Naive thymus-derived CD8-positive, alpha-beta T cell (primary cell): Measurements from ENCODE around the gene SLC49A3. TPM values are rescaled to one million over a fixed set of nuclear protein-coding genes. Genes with fewer than 3 reads are reported as not detected.
"Not testable (repeated sequence)": the region's sequence is repeated elsewhere in the genome, so short reads cannot be mapped to it uniquely, and the experiment has no call there.

Source experiments
- ATAC-seq, 2 donors: fragments of 150-1000 bp; cut with Tn5 transposase in 1 of 2; sonication (Bioruptor Pico), chemical (Tn5 transposase) in 1 of 2; 1 replicate in 1 of 2; 2 replicates in 1 of 2; pipeline ENCODE4 v1.10.0; 2021; ENCODE audit warnings: mild to moderate bottlenecking in 2 of 2, moderate library complexity in 2 of 2
- POLR2A ChIA-PET: fragments of 350-600 bp; sonication (Branson Sonifier 250); formaldehyde crosslinking; loops from one replicate; lab custom pipeline; 2021; ENCODE audit warnings: antibody characterized with exemption; lab: Charles Lee
- DNase-seq, 10 donors: peaks; one replicate each; pipeline versions ENCODE4 v3.0.0 to v3.0.0-alpha.2; 2020 to 2022
- H3K27ac Mint-ChIP-seq, 10 donors: one replicate each; pipeline ENCODE4 v1.8.0; 2020 to 2022; ENCODE audit warnings: mild to moderate bottlenecking in 10 of 10, mixed read lengths in 10 of 10, moderate library complexity in 4 of 10, inconsistent platforms in 1 of 10
- H3K27me3 Mint-ChIP-seq, 5 donors: one replicate each; pipeline ENCODE4 v1.8.0; 2021 to 2022; ENCODE audit warnings: mixed read lengths in 5 of 5
- H3K36me3 Mint-ChIP-seq, 3 donors: one replicate each; pipeline ENCODE4 v1.8.0; 2020 to 2022; ENCODE audit warnings: mixed read lengths in 3 of 3, mild to moderate bottlenecking in 2 of 3, inconsistent platforms in 1 of 3
- H3K4me1 Mint-ChIP-seq, 4 donors: one replicate each; pipeline ENCODE4 v1.8.0; 2021 to 2022; ENCODE audit warnings: mixed read lengths in 4 of 4
- H3K4me3 Mint-ChIP-seq, 10 donors: one replicate each; pipeline ENCODE4 v1.8.0; 2020 to 2022; ENCODE audit warnings: mild to moderate bottlenecking in 10 of 10, mixed read lengths in 10 of 10, moderate library complexity in 6 of 10, inconsistent platforms in 1 of 10
- H3K9me3 Mint-ChIP-seq, 9 donors: one replicate each; pipeline ENCODE4 v1.8.0; 2020 to 2022; ENCODE audit warnings: mixed read lengths in 9 of 9, mild to moderate bottlenecking in 3 of 9, inconsistent platforms in 1 of 9, moderate library complexity in 1 of 9
- polyA plus RNA-seq, 3 donors: library from polyadenylated mRNA; unstranded; fragments of 300-500 nt; fragmentation: Illumina TruSeq; gene quantifications; one replicate each; pipeline ENCODE4 v1.2.3, GENCODE V29; 2021
- total RNA-seq, 8 experiments: library from RNA in 2 of 8; stranded (reverse) in 2 of 8; gene quantifications; one replicate each; pipeline ENCODE4 v1.2.3 and lab custom pipeline; 2021 to 2026

Gene SLC49A3
- total and polyA plus RNA-seq, 5 experiments from 2014 or later = 0.30 to 3.7 (median 1.2) TPM; not detected in 1

DNA sequence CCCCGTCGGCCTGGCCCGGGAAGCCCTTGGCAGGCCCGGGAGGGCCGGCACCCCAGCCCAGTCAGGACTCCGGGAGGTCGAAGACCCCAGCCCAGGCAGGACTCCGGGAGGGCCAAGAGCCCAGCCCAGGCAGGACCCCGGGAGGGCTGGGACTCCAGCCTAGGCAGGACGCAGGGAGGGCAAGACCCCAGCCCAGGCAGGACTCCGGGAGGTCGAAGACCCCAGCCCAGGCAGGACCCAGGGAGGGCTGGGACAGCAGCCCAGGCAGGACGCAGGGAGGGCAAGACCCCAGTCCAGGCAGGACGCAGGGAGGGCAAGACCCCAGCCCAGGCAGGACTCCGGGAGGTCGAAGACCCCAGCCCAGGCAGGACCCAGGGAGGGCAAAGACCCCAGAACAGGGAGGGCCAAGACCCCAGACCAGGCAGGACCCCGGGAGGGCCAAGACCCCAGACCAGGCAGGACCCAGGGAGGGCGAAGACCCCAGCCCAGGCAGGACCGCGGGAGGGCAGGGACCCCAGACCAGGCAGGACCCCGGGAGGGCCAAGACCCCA is 17.2 kb upstream of the SLC49A3 start:
- ATAC-seq, H3K27ac Mint-ChIP-seq, POLR2A ChIA-PET, H3K27me3 Mint-ChIP-seq, DNase-seq, H3K36me3 Mint-ChIP-seq, H3K9me3 Mint-ChIP-seq: not testable (repeated sequence)
- H3K4me3 Mint-ChIP-seq = peak overlapping the region in 2 of 10 donors; percentile 16 to 80
- peaks cover 16 to 38% (median 29%) of the 10 kb centered on the region in 4 donors for H3K4me1 Mint-ChIP-seq

GRCh38 chr4:705278-706082 is 16.5 kb upstream of the SLC49A3 start, which contains the start of gene PCGF3:
PCGF3 (plus strand) TSS chr4:705832; CDS start chr4:733681, 27,849 bp downstream.
- POLR2A ChIA-PET = no interaction called here
- peaks cover 16 to 36% (median 27%) of the 10 kb centered on the region in 4 donors for H3K4me1 Mint-ChIP-seq

DNA sequence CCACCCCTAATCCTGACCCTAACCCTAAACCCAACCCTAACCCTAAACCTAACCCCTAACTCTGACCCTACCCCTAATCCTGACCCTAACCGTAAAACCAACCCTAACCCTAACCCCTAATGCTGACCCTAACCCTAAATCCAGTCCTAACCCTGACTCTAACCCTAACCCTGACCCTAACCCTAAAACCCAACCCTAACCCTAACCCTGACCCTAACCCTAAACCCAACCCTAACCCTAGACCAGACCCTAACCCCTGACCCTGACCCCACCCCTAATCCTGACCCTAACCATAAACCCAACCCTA is 16.0 kb upstream of the SLC49A3 start:
- Mint-ChIP-seq H3K9me3 (no peaks in the 10 kb centered on the region), H3K4me3 (peak overlapping the region in 7 of 10 donors; percentile 55 to 90 (median 82)), H3K36me3 (peaks cover 0 to under 1% (median 0%) of the 10 kb centered on the region in 3 donors), H3K27ac (peak overlapping the region in 4 of 10 donors; percentile 69 to 85 (median 79)), H3K27me3 (no peaks in the 10 kb centered on the region), H3K4me1 (peaks cover 12 to 30% (median 24%) of the 10 kb centered on the region in 4 donors)
- POLR2A ChIA-PET = no interaction called here
- DNase-seq (no peak), ATAC-seq (no peak)

More at GRCh38 chr4:705278-706082, 16.5 kb upstream of the SLC49A3 start, which contains the start of gene PCGF3:
- peak within 1 kb of the TSS in 9 of 10 donors; percentile 45 to 88 (median 71) for H3K27ac Mint-ChIP-seq
- H3K36me3 Mint-ChIP-seq = peaks cover 0 to 5% (median 0%) of the 10 kb centered on the region in 3 donors
- peak; percentile 85 to 97 (median 93) for DNase-seq
- H3K9me3 Mint-ChIP-seq = no peaks in the 10 kb centered on the region
- H3K4me3 Mint-ChIP-seq = peak within 1 kb of the TSS; percentile 55 to 90 (median 81)
- no peaks in the 10 kb centered on the region for H3K27me3 Mint-ChIP-seq
- peak; percentile 95 for ATAC-seq

GRCh38 chr4:704198-704891 is 15.4 kb upstream of the SLC49A3 start:
- no peaks in the 10 kb centered on the region for H3K9me3 Mint-ChIP-seq
- no peaks in the 10 kb centered on the region for H3K36me3 Mint-ChIP-seq
- ATAC-seq (no peak), DNase-seq (peak in 1 of 10 donors; percentile 62)
- H3K27me3 Mint-ChIP-seq = no peaks in the 10 kb centered on the region
- POLR2A ChIA-PET = no interaction called here
- H3K4me3 Mint-ChIP-seq = peak overlapping the region in 3 of 10 donors; percentile 7 to 87 (median 80)
- no peak overlapping the region for H3K27ac Mint-ChIP-seq
- peaks cover 8 to 24% (median 21%) of the 10 kb centered on the region in 4 donors for H3K4me1 Mint-ChIP-seq

- H3K27ac Mint-ChIP-seq = no peak overlapping the region
- H3K4me3 Mint-ChIP-seq = no peak overlapping the region
- POLR2A ChIA-PET = interaction anchor here (1.1 kb wide), 1 partner anchor 41 kb away, joined by 3 read pairs; no protein-coding TSS in a partner anchor
- DNase-seq = peak in 1 of 10 donors; percentile 54
- ATAC-seq = no peak
- H3K27me3 Mint-ChIP-seq = no peaks in the 10 kb centered on the region
- no peaks in the 10 kb centered on the region for H3K36me3 Mint-ChIP-seq
- H3K4me1 Mint-ChIP-seq = peaks cover 4 to 22% (median 14%) of the 10 kb centered on the region in 4 donors
- H3K9me3 Mint-ChIP-seq = no peaks in the 10 kb centered on the region
Measured at GRCh38 chr4:703336-704197, 14.6 kb upstream of the SLC49A3 start.

GRCh38 chr4:702618-703048 is 13.7 kb upstream of the SLC49A3 start:
- no peaks in the 10 kb centered on the region for H3K9me3 Mint-ChIP-seq
- H3K4me1 Mint-ChIP-seq = peaks cover 3 to 18% (median 11%) of the 10 kb centered on the region in 4 donors
- H3K27ac Mint-ChIP-seq = peak overlapping the region in 2 of 10 donors; percentile 59 to 71
- POLR2A ChIA-PET = interaction anchor here (1.1 kb wide), 1 partner anchor 40 kb away, joined by 3 read pairs; no protein-coding TSS in a partner anchor
- DNase-seq (peak in 1 of 10 donors; percentile 40), ATAC-seq (no peak)
- no peaks in the 10 kb centered on the region for H3K36me3 Mint-ChIP-seq
- H3K27me3 Mint-ChIP-seq = no peaks in the 10 kb centered on the region
- peak overlapping the region in 1 of 10 donors; percentile 45 for H3K4me3 Mint-ChIP-seq

DNA sequence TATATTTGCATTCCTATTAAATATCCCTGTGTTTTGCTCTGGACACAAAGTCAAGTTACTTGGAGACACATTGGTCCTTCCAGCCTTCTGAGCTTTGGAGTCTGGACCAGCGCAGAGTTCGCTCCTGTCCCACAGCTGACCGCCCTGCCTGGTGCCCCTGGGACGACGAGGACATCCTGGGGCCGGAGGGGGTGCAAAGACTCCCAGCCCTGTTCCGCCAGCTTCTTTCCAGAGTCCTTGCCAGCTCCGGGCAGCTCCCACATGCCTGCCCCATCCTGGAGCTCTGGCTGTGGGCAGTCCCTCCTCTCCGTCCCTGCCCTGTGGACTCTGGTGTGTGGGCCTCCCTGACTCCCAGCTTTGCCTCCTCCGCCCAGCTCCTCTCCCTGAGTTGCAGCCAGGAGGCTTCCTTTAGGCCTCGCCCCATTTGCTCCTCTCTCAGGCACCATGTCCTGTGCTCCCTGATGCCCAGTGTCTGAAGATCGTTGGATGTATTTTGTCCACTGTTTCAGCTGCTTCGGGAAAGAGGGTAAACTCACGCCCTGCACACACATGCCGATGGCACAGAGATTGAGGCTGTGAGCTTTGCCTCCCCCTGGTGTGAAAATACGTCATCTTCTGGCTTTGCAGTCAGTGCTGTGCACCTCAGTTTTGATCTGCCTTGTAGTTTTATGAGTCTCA is 11.8 kb upstream of the SLC49A3 start:
- Mint-ChIP-seq H3K27ac (no peak overlapping the region), H3K4me1 (peaks cover 3 to 18% (median 7%) of the 10 kb centered on the region in 4 donors), H3K4me3 (peak overlapping the region in 1 of 10 donors; percentile 38), H3K27me3 (no peaks in the 10 kb centered on the region), H3K36me3 (no peaks in the 10 kb centered on the region), H3K9me3 (no peaks in the 10 kb centered on the region)
- DNase-seq (peak in 1 of 10 donors; percentile 30), ATAC-seq (no peak)
- POLR2A ChIA-PET = interaction anchor here (1.4 kb wide), 1 partner anchor 26 kb away, joined by 4 read pairs; the partner anchor contains the start of gene MYL5

- Mint-ChIP-seq H3K4me3 (no peak overlapping the region), H3K27me3 (peaks cover 0 to under 1% (median 0%) of the 10 kb centered on the region in 5 donors), H3K9me3 (no peaks in the 10 kb centered on the region), H3K36me3 (no peaks in the 10 kb centered on the region), H3K4me1 (peaks cover 0 to 16% (median 2%) of the 10 kb centered on the region in 4 donors), H3K27ac (peak overlapping the region in 1 of 10 donors; percentile 24)
- no peak for ATAC-seq
- DNase-seq = peak in 1 of 10 donors; percentile 36
- POLR2A ChIA-PET = interaction anchor here (1.4 kb wide), 1 partner anchor 25 kb away, joined by 4 read pairs; the partner anchor contains the start of gene MYL5
Measured at GRCh38 chr4:699816-700580, 11.0 kb upstream of the SLC49A3 start.

GRCh38 chr4:694341-694940 is 5.5 kb upstream of the SLC49A3 start:
- ATAC-seq, H3K36me3 Mint-ChIP-seq, DNase-seq, H3K27ac Mint-ChIP-seq, H3K9me3 Mint-ChIP-seq, POLR2A ChIA-PET, H3K4me3 Mint-ChIP-seq: not testable (repeated sequence)
- peaks cover 2 to 12% (median 8%) of the 10 kb centered on the region in 5 donors for H3K27me3 Mint-ChIP-seq
- peaks cover 0 to 11% (median 2%) of the 10 kb centered on the region in 4 donors for H3K4me1 Mint-ChIP-seq

DNA sequence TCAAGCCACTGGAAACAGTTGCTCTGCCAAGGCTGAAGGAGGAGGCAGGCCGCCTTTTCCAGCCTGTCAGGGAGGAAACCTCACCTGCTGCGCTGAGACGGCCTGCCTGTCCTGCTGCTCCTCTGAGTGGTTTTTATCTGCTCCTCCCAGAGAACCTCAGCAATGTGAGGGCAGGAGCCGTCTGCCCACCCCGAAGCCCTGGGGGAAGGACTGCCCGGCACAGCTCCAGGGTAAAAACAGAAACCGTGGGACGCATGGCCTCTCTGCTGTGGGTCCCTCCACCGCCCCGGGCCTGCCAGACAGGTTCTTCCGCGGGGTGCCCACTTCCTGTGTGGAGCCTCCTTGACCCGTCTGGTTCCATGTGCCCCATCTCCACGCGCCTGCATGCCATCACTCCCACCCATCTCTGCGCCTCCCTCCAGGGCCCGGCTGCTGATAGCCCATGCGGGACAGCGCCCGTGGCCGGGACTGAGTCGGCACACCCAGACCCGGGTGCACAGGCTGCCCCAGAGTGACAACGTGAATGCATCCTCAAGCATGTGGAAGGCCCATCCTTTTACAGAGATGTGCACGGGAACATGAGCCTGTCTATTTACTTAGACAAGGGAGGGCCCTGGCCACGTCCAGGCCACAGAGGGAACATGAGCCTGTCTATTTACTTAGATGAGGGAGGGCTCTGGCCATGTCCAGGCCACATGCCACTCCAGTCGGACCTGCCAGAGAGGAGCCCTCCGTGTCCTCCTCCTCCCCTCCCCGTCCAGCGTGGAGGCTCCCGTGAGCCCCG is 4.0 kb upstream of the SLC49A3 start:
- Mint-ChIP-seq H3K4me1 (peaks cover 0 to 7% (median 1%) of the 10 kb centered on the region in 4 donors), H3K9me3 (no peaks in the 10 kb centered on the region), H3K27ac (no peak overlapping the region), H3K27me3 (peaks cover 2 to 15% (median 10%) of the 10 kb centered on the region in 5 donors), H3K36me3 (no peaks in the 10 kb centered on the region), H3K4me3 (no peak overlapping the region)
- ATAC-seq (no peak), DNase-seq (peak in 1 of 10 donors; percentile 55)
- POLR2A ChIA-PET = no interaction called here
